GM12892 (cell line): ENCODE data around the gene LRRC3.

Experiments
- POLR2A ChIP-seq: IDR thresholded peaks from 2 replicates; pipeline ENCODE4 v1.6.1; 2011; ENCODE audit warnings: low read depth, low read length, control low read depth
- POLR2AphosphoS5 ChIP-seq: IDR thresholded peaks from 2 replicates; pipeline ENCODE4 v1.6.1; 2011; ENCODE audit warnings: low read depth, low read length, control low read depth

DNA sequence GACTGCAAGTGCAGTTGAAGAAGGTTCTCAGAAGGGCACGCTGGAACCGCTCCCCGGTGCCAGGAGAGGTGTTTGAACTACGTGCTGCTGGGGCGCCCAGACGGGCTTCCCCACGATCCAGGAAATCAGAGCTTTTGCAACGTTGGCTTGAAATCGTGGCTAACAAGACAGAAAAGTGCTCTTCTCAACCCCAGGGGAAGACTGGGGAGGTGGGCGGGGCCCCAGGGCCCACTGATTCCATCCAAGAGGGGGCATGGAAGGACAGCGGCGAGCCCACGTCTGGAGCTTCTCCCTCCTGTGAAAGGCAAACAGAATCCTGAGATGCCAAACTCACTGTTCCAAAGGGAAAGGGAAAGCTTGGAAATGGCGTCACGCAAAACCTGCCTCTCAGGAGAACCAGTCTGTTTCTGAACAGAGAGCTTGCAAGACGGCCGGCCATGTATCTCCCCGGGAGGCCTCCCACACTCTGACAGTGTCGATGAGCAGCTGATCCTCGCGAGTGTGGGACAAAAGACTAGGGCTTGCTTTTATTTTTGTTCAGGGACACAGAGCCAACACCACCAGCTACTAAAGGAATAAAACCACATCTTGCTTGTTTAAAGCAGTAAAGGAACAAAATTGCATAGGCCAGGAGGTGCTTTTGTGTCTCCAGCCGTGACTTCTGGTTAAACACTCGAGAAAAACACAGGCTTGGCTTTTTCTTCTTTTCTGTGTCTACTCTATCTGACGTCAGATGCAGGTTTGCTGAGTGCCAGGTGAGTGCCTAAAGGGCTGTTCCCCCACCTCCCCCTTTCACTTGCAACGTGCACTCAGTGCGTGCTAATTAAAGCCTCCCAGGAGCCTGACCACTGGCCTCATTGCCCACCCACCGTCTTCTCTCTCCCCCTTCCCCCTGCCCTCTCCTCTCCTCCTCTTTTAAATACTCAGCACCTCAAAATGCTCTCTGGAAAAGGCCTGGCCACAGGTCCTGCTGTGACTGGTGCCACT, 41.5 kb downstream of the LRRC3 start:
- TF ChIP-seq POLR2A, result no peak
- TF ChIP-seq POLR2AphosphoS5, result no peak
